ENCODE results near the gene KATNA1. TPM values are rescaled to one million over a fixed set of nuclear protein-coding genes. Genes with fewer than 3 reads are reported as not detected.

KATNA1 gene
- polyA plus RNA-seq, 4 donors: 7.8 to 18.4 (median 13.5) TPM

- DNase-seq (peak in 1 of 2 donors; percentile 23), FAIRE-seq (peak; percentile 57)
- Histone ChIP-seq H3K36me3 (ENCODE audit: control insufficient read depth in 3 of 3, insufficient read depth in 2 of 3, low read depth in 1 of 3, low read length in 3 of 3) (peaks cover 0 to 11% (median 4%) of the 10 kb centered on the region in 3 donors), H3K9me3 (ENCODE audit: control insufficient read depth in 2 of 2, insufficient read depth in 1 of 2, low read depth in 1 of 2, low read length in 1 of 2) (no peaks in the 10 kb centered on the region), H3K4me1 (ENCODE audit: control insufficient read depth in 3 of 3, insufficient read depth in 2 of 3, low read depth in 1 of 3, low read length in 2 of 3) (no peaks in the 10 kb centered on the region), H3K4me3 (ENCODE audit: low read depth in 1 of 3, low read length in 3 of 3) (no peak overlapping the region), H3K27ac (ENCODE audit: low read depth in 1 of 3, low read length in 2 of 3) (no peak overlapping the region), H3K27me3 (ENCODE audit: control insufficient read depth in 3 of 3, insufficient read depth in 3 of 3, low read length in 3 of 3) (no peaks in the 10 kb centered on the region)
- WGBS, 3 donors: 53 to 70% (median 68%) methylated on average over 2 of the region's 2 CpGs
These were observed 12.4 kb downstream of the KATNA1 start for GRCh38 chr6:149636124-149636523.

GRCh38 chr6:149634315-149634714 lies 14.2 kb downstream of the KATNA1 start:
- Histone ChIP-seq H3K27me3 (ENCODE audit: control insufficient read depth in 3 of 3, insufficient read depth in 3 of 3, low read length in 3 of 3) (no peaks in the 10 kb centered on the region), H3K36me3 (ENCODE audit: control insufficient read depth in 3 of 3, insufficient read depth in 2 of 3, low read depth in 1 of 3, low read length in 3 of 3) (peaks cover 0 to 11% (median 4%) of the 10 kb centered on the region in 3 donors), H3K27ac (ENCODE audit: low read depth in 1 of 3, low read length in 2 of 3) (no peak overlapping the region), H3K9me3 (ENCODE audit: control insufficient read depth in 2 of 2, insufficient read depth in 1 of 2, low read depth in 1 of 2, low read length in 1 of 2) (no peaks in the 10 kb centered on the region), H3K4me1 (ENCODE audit: control insufficient read depth in 3 of 3, insufficient read depth in 2 of 3, low read depth in 1 of 3, low read length in 2 of 3) (no peaks in the 10 kb centered on the region), H3K4me3 (ENCODE audit: low read depth in 1 of 3, low read length in 3 of 3) (no peak overlapping the region)
- WGBS, 3 donors: 76 to 96% (median 90%) methylated on average over 1 of the region's 1 CpG
- DNase-seq: no peak
- FAIRE-seq: no peak

DNA sequence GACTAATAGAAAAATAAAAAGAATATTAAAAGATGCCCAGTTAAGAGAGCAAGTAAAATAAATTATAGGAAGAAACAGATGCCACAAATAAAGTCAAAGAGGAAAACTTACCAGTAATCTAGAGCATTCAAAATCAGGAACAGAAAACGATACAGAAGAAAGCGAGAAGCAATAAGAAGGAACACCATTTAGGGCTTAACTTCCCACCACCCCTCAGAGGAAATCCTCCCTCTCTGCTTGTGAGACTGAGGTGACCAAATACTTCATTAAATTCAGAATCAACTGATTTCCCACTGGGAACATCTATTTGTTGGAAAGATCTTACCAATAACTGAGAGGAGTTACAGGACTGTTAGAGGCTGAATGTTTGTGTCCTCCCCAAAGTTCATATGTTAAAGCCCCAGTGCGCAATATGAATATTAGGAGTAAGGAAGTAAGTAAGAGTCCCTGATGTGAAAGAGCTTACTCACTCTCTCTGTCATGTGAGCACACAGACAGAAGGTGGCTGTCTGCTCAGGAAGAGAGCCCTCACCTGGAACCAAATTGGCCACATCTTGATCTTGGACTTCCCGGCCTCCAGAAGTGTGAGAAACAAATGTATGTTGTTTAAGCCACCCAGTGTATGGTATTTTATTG lies 19.5 kb downstream of the KATNA1 start:
- DNase-seq (no peak), FAIRE-seq (no peak)
- Histone ChIP-seq H3K4me1 (ENCODE audit: control insufficient read depth in 3 of 3, insufficient read depth in 2 of 3, low read depth in 1 of 3, low read length in 2 of 3) (no peaks in the 10 kb centered on the region), H3K4me3 (ENCODE audit: low read depth in 1 of 3, low read length in 3 of 3) (no peak overlapping the region), H3K27ac (ENCODE audit: low read depth in 1 of 3, low read length in 2 of 3) (no peak overlapping the region), H3K9me3 (ENCODE audit: control insufficient read depth in 2 of 2, insufficient read depth in 1 of 2, low read depth in 1 of 2, low read length in 1 of 2) (no peaks in the 10 kb centered on the region), H3K27me3 (ENCODE audit: control insufficient read depth in 3 of 3, insufficient read depth in 3 of 3, low read length in 3 of 3) (no peaks in the 10 kb centered on the region), H3K36me3 (ENCODE audit: control insufficient read depth in 3 of 3, insufficient read depth in 2 of 3, low read depth in 1 of 3, low read length in 3 of 3) (peaks cover 1 to 16% (median 8%) of the 10 kb centered on the region in 3 donors)
- WGBS, 3 donors: 82 to 98% (median 82%) methylated on average over 4 of the region's 4 CpGs

DNA sequence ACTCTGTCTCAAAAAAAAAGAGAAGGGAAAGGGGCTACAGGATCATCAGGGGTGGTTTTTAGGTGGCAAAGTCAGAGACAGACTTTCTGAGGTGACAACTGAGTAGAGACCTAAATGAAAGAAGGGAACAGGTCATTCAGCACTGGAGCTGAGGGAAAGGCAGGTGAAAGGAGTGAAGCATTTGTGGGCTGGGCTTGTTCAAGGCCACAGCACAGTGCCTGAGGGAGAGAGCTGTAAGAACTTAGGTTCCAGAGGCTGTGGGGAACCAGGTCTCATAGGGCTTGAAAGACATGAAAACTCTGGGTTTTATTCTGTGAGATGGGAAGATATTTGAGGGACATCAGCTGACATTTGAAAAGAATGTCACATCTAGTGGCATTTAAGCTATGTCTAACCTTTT lies 20.8 kb downstream of the KATNA1 start:
- no peak overlapping the region for H3K4me3 ChIP-seq (ENCODE audit: low read depth in 1 of 3, low read length in 3 of 3)

DNA sequence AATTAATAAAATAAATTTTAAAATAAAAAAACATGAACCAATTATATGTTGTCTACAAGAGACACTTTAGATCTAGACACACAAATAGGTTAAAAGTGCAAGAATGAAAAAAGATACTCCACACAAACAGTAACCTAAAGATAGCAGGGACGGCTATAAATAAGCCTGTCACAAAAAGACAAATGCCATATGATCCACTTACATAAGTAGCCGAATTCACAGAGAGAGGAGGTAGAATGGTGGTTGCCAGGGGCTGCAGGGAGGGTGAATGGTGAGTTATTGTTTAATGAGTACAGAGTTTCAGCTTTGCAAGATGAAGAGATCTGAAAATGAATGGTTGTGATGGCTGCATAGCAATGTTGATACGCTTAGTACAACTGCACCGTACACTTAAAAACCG lies 32.7 kb downstream of the KATNA1 start:
- no peak overlapping the region for H3K27ac ChIP-seq (ENCODE audit: low read depth in 1 of 3, low read length in 2 of 3)
- peaks cover 0 to 4% of the 10 kb centered on the region in 2 donors for H3K9me3 ChIP-seq (ENCODE audit: control insufficient read depth in 2 of 2, insufficient read depth in 1 of 2, low read depth in 1 of 2, low read length in 1 of 2)
- no peak overlapping the region for H3K4me3 ChIP-seq (ENCODE audit: low read depth in 1 of 3, low read length in 3 of 3)
- H3K27me3 ChIP-seq (ENCODE audit: control insufficient read depth in 3 of 3, insufficient read depth in 3 of 3, low read length in 3 of 3): no peaks in the 10 kb centered on the region
- H3K36me3 ChIP-seq (ENCODE audit: control insufficient read depth in 3 of 3, insufficient read depth in 2 of 3, low read depth in 1 of 3, low read length in 3 of 3): peaks cover 0 to 13% (median 2%) of the 10 kb centered on the region in 3 donors
- FAIRE-seq (no peak), DNase-seq (no peak)
- WGBS, 3 donors: 78 to 84% (median 83%) methylated on average over 5 of the region's 5 CpGs
- H3K4me1 ChIP-seq (ENCODE audit: control insufficient read depth in 3 of 3, insufficient read depth in 2 of 3, low read depth in 1 of 3, low read length in 2 of 3): no peaks in the 10 kb centered on the region

More for the DNA sequence above, 20.8 kb downstream of the KATNA1 start:
- no peak overlapping the region for H3K27ac ChIP-seq (ENCODE audit: low read depth in 1 of 3, low read length in 2 of 3)
- H3K4me1 ChIP-seq (ENCODE audit: control insufficient read depth in 3 of 3, insufficient read depth in 2 of 3, low read depth in 1 of 3, low read length in 2 of 3): no peaks in the 10 kb centered on the region
- no peaks in the 10 kb centered on the region for H3K27me3 ChIP-seq (ENCODE audit: control insufficient read depth in 3 of 3, insufficient read depth in 3 of 3, low read length in 3 of 3)
- H3K36me3 ChIP-seq (ENCODE audit: control insufficient read depth in 3 of 3, insufficient read depth in 2 of 3, low read depth in 1 of 3, low read length in 3 of 3): peaks cover 3 to 21% (median 10%) of the 10 kb centered on the region in 3 donors
- no peaks in the 10 kb centered on the region for H3K9me3 ChIP-seq (ENCODE audit: control insufficient read depth in 2 of 2, insufficient read depth in 1 of 2, low read depth in 1 of 2, low read length in 1 of 2)
- no peak for DNase-seq
- FAIRE-seq: no peak

GRCh38 chr6:149614337-149614736 lies 34.2 kb downstream of the KATNA1 start:
- peaks cover 0 to 12% (median 0%) of the 10 kb centered on the region in 3 donors for H3K36me3 ChIP-seq (ENCODE audit: control insufficient read depth in 3 of 3, insufficient read depth in 2 of 3, low read depth in 1 of 3, low read length in 3 of 3)
- H3K27ac ChIP-seq (ENCODE audit: low read depth in 1 of 3, low read length in 2 of 3): no peak overlapping the region
- H3K9me3 ChIP-seq (ENCODE audit: control insufficient read depth in 2 of 2, insufficient read depth in 1 of 2, low read depth in 1 of 2, low read length in 1 of 2): peaks cover 0 to 4% of the 10 kb centered on the region in 2 donors
- WGBS, 3 donors: 92 to 94% (median 94%) methylated on average over 4 of the region's 4 CpGs
- DNase-seq: no peak
- H3K27me3 ChIP-seq (ENCODE audit: control insufficient read depth in 3 of 3, insufficient read depth in 3 of 3, low read length in 3 of 3): no peaks in the 10 kb centered on the region
- no peak overlapping the region for H3K4me3 ChIP-seq (ENCODE audit: low read depth in 1 of 3, low read length in 3 of 3)
- no peaks in the 10 kb centered on the region for H3K4me1 ChIP-seq (ENCODE audit: control insufficient read depth in 3 of 3, insufficient read depth in 2 of 3, low read depth in 1 of 3, low read length in 2 of 3)
- FAIRE-seq: no peak

GRCh38 chr6:149608381-149608982 lies 40.0 kb downstream of the KATNA1 start:
- no peaks in the 10 kb centered on the region for H3K4me1 ChIP-seq (ENCODE audit: control insufficient read depth in 3 of 3, insufficient read depth in 2 of 3, low read depth in 1 of 3, low read length in 2 of 3)
- H3K36me3 ChIP-seq (ENCODE audit: control insufficient read depth in 3 of 3, insufficient read depth in 2 of 3, low read depth in 1 of 3, low read length in 3 of 3): peaks cover 0 to 12% (median 2%) of the 10 kb centered on the region in 3 donors
- WGBS, 3 donors: 87 to 98% (median 89%) methylated on average over 7 of the region's 7 CpGs
- H3K27me3 ChIP-seq (ENCODE audit: control insufficient read depth in 3 of 3, insufficient read depth in 3 of 3, low read length in 3 of 3): no peaks in the 10 kb centered on the region
- FAIRE-seq (no peak), DNase-seq (no peak)
- no peak overlapping the region for H3K4me3 ChIP-seq (ENCODE audit: low read depth in 1 of 3, low read length in 3 of 3)
- H3K27ac ChIP-seq (ENCODE audit: low read depth in 1 of 3, low read length in 2 of 3): no peak overlapping the region
- peaks cover 0 to under 1% of the 10 kb centered on the region in 2 donors for H3K9me3 ChIP-seq (ENCODE audit: control insufficient read depth in 2 of 2, insufficient read depth in 1 of 2, low read depth in 1 of 2, low read length in 1 of 2)

DNA sequence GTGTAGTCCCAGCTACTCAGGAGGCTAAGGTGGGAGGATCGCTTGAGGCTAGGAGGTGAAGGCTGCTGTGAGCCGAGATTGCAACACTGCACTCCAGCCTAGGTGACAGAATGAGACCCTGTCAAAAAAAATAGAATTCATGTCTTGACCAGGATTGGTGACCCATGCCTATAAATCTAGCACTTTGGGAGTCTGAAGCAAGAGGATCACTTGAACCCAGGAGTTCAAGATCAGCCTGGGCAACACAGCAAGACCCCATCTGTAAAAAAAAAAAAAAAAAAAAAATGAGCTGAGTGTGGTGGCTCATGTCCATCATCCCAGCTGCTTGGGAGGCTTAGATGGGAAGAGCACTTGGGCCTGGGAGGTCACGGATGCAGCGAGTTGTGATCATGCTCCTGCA lies 48.0 kb downstream of the KATNA1 start:
- FAIRE-seq (no peak), DNase-seq (no peak)
- H3K4me1 ChIP-seq (ENCODE audit: control insufficient read depth in 3 of 3, insufficient read depth in 2 of 3, low read depth in 1 of 3, low read length in 2 of 3): no peaks in the 10 kb centered on the region
- H3K27ac ChIP-seq (ENCODE audit: low read depth in 1 of 3, low read length in 2 of 3): no peak overlapping the region
- no peak overlapping the region for H3K4me3 ChIP-seq (ENCODE audit: low read depth in 1 of 3, low read length in 3 of 3)
- no peaks in the 10 kb centered on the region for H3K27me3 ChIP-seq (ENCODE audit: control insufficient read depth in 3 of 3, insufficient read depth in 3 of 3, low read length in 3 of 3)
- no peaks in the 10 kb centered on the region for H3K9me3 ChIP-seq (ENCODE audit: control insufficient read depth in 2 of 2, insufficient read depth in 1 of 2, low read depth in 1 of 2, low read length in 1 of 2)
- 98 to 99% (median 98%) methylated on average over 4 of the region's 4 CpGs for WGBS, 3 donors
- H3K36me3 ChIP-seq (ENCODE audit: control insufficient read depth in 3 of 3, insufficient read depth in 2 of 3, low read depth in 1 of 3, low read length in 3 of 3): peaks cover 5 to 21% (median 10%) of the 10 kb centered on the region in 3 donors
